Endodermal cell (in vitro differentiated cells): Measurements from ENCODE around the gene FEZ2. TPM values are rescaled to one million over a fixed set of nuclear protein-coding genes. Genes with fewer than 3 reads are reported as not detected.

Source experiments
- DNase-seq: peaks from one replicate; pipeline ENCODE4 v3.0.0-alpha.2; 2017
- H3K27ac ChIP-seq: 2 replicates; pipeline ENCODE4 v1.5.1; 2013; ENCODE audit warnings: mild to moderate bottlenecking, low read depth, low read length, moderate library complexity
- H3K27me3 ChIP-seq: 2 replicates; pipeline ENCODE4 v1.6.1; 2013; ENCODE audit warnings: mild to moderate bottlenecking, low read length, moderate library complexity; ENCODE audit not compliant: insufficient read depth, control insufficient read depth, poor library complexity, severe bottlenecking
- H3K36me3 ChIP-seq: 2 replicates; pipeline ENCODE4 v1.7.0; 2013; ENCODE audit warnings: mild to moderate bottlenecking, low read length, moderate library complexity; ENCODE audit not compliant: control insufficient read depth, insufficient read depth
- H3K4me1 ChIP-seq: one replicate; pipeline ENCODE4 v1.7.0; 2013; ENCODE audit warnings: low read length; ENCODE audit not compliant: control insufficient read depth, insufficient read depth
- H3K4me3 ChIP-seq: 2 replicates; pipeline ENCODE4 v1.5.1; 2013; ENCODE audit warnings: mild to moderate bottlenecking, low read length, moderate library complexity
- H3K9ac ChIP-seq: 2 replicates; pipeline ENCODE4 v1.6.1; 2013; ENCODE audit warnings: mild to moderate bottlenecking, low read length, moderate library complexity; ENCODE audit not compliant: poor library complexity, severe bottlenecking; ENCODE audit errors: extremely low read depth
- H3K9me3 ChIP-seq: 2 replicates; pipeline ENCODE4 v1.6.1; 2013; ENCODE audit warnings: mild to moderate bottlenecking, low read length, moderate library complexity; ENCODE audit not compliant: control insufficient read depth
- H3K27ac Mint-ChIP-seq: 2 replicates; pipeline ENCODE4 v1.8.0; 2020; ENCODE audit warnings: mixed read lengths
- H3K27me3 Mint-ChIP-seq: 2 replicates; pipeline ENCODE4 v1.8.0; 2021; ENCODE audit warnings: mild to moderate bottlenecking, mixed read lengths; ENCODE audit not compliant: insufficient read depth
- H3K36me3 Mint-ChIP-seq: 2 replicates; pipeline ENCODE4 v1.8.0; 2020; ENCODE audit warnings: low read depth, mixed read lengths
- H3K4me1 Mint-ChIP-seq: 2 replicates; pipeline ENCODE4 v1.8.0; 2020; ENCODE audit warnings: mixed read lengths
- H3K4me3 Mint-ChIP-seq: 2 replicates; pipeline ENCODE4 v1.8.0; 2020; ENCODE audit warnings: mild to moderate bottlenecking, moderate library complexity, mixed read lengths
- H3K9me3 Mint-ChIP-seq: 2 replicates; pipeline ENCODE4 v1.8.0; 2020; ENCODE audit warnings: mild to moderate bottlenecking, mixed read lengths
- CTCF ChIP-seq: fragments of 200-600 bp; sonication (generic); conservative IDR thresholded peaks from 2 replicates; pipeline ENCODE4 v1.5.0; 2021; ENCODE audit warnings: antibody characterized with exemption, mild to moderate bottlenecking
- WGBS, 2 experiments: methylation state at CpG; one replicate each; pipeline versions ENCODE4 v1.1.5 to v1.1.7; 2013; ENCODE audit warnings: missing lambda C conversion rate in 2 of 2, mixed read lengths in 1 of 2; ENCODE audit not compliant: insufficient coverage in 1 of 2, insufficient read length in 1 of 2; 5-methylcytosine and 5-hydroxymethylcytosine counted together
- total RNA-seq, 2 donors: library from RNA; stranded (reverse); fragmentation: NEBNext Ultra II Directional in 1 of 2; extraction: Animal tissue kit (Norgen Biotek cat#: 25700) in 1 of 2; gene quantifications; 2 replicates in 1 of 2; 3 replicates in 1 of 2; pipeline ENCODE4 v1.2.1, GENCODE V29; 2021

Gene FEZ2
- total RNA-seq, 2 donors from 2014 or later, result 30.0 to 37.3 TPM

DNA sequence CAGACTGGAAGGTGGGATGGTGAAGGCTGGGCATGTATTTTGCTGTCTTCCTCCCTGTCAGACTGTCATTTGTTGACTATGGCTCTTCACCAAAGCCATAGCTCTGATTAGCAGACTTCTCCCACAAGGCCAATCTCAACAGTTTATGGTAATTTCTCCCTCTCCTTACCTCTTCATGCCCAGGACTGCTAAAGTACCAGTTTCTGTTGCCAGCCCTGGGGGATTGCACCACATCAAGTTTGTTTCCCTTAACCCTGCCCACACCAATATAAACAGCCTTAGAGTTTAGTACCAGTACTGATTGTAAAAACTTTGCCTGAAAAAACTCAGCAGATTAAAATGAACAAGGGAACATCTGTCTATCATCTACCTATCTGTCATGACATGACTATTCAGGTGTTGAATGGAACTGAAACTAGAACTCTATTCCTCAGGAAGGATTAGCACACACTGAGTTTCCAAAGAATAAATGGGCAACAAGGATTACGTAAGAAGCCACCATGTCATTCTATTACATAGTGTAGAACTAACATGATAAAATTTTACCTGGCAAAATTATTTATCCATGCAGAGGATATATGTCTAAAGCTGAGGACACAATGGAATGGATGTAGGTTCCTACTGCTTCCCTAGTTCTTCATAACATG is 13.7 kb downstream of the FEZ2 start:
- H3K9me3 ChIP-seq, result no peaks in the 10 kb centered on the region
- no peaks in the 10 kb centered on the region for H3K4me1 ChIP-seq
- DNase-seq, result no peak
- Mint-ChIP-seq H3K9me3 (no peaks in the 10 kb centered on the region), H3K27ac (no peak overlapping the region), H3K4me1 (no peaks in the 10 kb centered on the region), H3K36me3 (peaks cover 78% of the 10 kb centered on the region), H3K4me3 (no peak overlapping the region), H3K27me3 (no peaks in the 10 kb centered on the region)
- WGBS, 2 experiments, result 80 to 100% methylated on average over 1 of the region's 1 CpG
- no peak overlapping the region for H3K27ac ChIP-seq
- no peak overlapping the region for H3K4me3 ChIP-seq
- H3K36me3 ChIP-seq, result peaks cover 80% of the 10 kb centered on the region
- no peak overlapping the region for H3K9ac ChIP-seq
- H3K27me3 ChIP-seq, result no peaks in the 10 kb centered on the region
- no peak for TF ChIP-seq CTCF

DNA sequence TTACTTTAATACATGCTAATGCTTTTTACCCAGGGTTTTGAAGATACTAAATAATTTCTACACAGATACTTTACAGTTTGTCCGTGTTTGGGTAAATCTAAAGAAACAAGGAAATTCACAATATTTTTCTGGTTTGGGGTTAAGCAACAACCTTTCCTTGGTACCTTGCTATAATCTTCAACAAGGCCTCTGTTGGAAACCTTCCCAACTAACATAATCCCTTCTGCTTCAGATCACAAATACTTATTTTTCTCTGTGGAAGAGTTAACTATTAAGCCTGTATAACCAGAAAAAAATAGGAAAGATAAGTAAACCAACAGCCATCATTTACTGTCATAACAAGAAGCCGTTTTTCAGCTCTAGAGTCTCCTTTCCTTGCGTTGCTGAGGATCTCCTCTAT is 15.0 kb downstream of the FEZ2 start:
- no peaks in the 10 kb centered on the region for H3K27me3 Mint-ChIP-seq
- Histone ChIP-seq H3K36me3 (peaks cover 85% of the 10 kb centered on the region), H3K9ac (no peak overlapping the region), H3K4me3 (no peak overlapping the region), H3K4me1 (no peaks in the 10 kb centered on the region), H3K27ac (no peak overlapping the region), H3K27me3 (no peaks in the 10 kb centered on the region), H3K9me3 (no peaks in the 10 kb centered on the region)
- no peaks in the 10 kb centered on the region for H3K4me1 Mint-ChIP-seq
- H3K36me3 Mint-ChIP-seq, result peaks cover 87% of the 10 kb centered on the region
- 89 to 92% methylated on average over 3 of the region's 3 CpGs for WGBS, 2 experiments
- H3K4me3 Mint-ChIP-seq, result no peak overlapping the region
- TF ChIP-seq CTCF, result no peak
- no peak overlapping the region for H3K27ac Mint-ChIP-seq
- H3K9me3 Mint-ChIP-seq, result no peaks in the 10 kb centered on the region
- DNase-seq, result no peak

DNA sequence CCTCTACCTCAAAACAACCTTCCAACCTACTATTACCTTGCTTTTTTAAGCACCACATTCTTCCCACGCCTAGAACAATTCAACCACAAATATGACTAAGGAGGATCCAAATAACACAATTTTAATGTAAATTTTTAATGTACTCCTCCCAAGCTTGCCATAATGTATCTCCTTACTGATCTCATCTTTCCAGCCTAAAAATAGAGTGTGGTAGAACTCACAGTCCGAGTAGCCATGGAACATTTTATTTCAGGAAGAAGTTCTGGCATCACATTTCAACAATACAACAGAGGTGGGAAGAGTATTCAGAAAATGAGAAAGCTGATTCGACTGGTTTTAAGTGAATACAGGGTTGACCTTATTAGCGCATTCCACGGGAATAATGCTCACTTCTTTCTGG is 15.4 kb downstream of the FEZ2 start:
- peaks cover 87% of the 10 kb centered on the region for H3K36me3 ChIP-seq
- H3K4me3 Mint-ChIP-seq, result no peak overlapping the region
- DNase-seq, result no peak
- H3K27ac Mint-ChIP-seq, result no peak overlapping the region
- no peak overlapping the region for H3K9ac ChIP-seq
- H3K27me3 ChIP-seq, result no peaks in the 10 kb centered on the region
- no peaks in the 10 kb centered on the region for H3K4me1 ChIP-seq
- 89 to 92% methylated on average over 4 to 5 of the region's 5 CpGs for WGBS, 2 experiments
- TF ChIP-seq CTCF, result no peak
- no peaks in the 10 kb centered on the region for H3K27me3 Mint-ChIP-seq
- H3K36me3 Mint-ChIP-seq, result peaks cover 88% of the 10 kb centered on the region
- no peak overlapping the region for H3K4me3 ChIP-seq
- no peaks in the 10 kb centered on the region for H3K9me3 Mint-ChIP-seq
- no peak overlapping the region for H3K27ac ChIP-seq
- H3K4me1 Mint-ChIP-seq, result no peaks in the 10 kb centered on the region
- H3K9me3 ChIP-seq, result no peaks in the 10 kb centered on the region
